HepG2 (cell line): ENCODE measurements around the gene STRBP. TPM values are rescaled to one million over a fixed set of nuclear protein-coding genes. Genes with fewer than 3 reads are reported as not detected.

Experiments
- ATAC-seq: fragments of 200-7000 bp; cut with Tn5 transposase; 3 replicates; pipeline ENCODE4 v1.9.1; 2020; ENCODE audit warnings: mild to moderate bottlenecking, moderate library complexity
- BruUV-seq: library from RNA; stranded (reverse); fragments of 400-500 nt; replicated peaks from 2 replicates; lab custom pipeline; 2021; lab: Mats Ljungman, UMichigan
- CTCF ChIA-PET: fragments of 300-600 bp; formaldehyde crosslinking; extraction: SDS; loops from one replicate; lab custom pipeline; 2021; ENCODE audit warnings: low total read pairs, inconsistent platforms, low intra/inter-chr PET ratio; lab: Yijun Ruan, JAX
- POLR2A ChIA-PET: fragments of 350-600 bp; sonication (Branson Sonifier 250); formaldehyde crosslinking; loops from one replicate; lab custom pipeline; 2020; ENCODE audit warnings: antibody characterized with exemption, inconsistent platforms; lab: Yijun Ruan, JAX
- DNase-seq: peaks from one replicate; pipeline ENCODE4 v3.0.0-alpha.2; 2015; ENCODE audit warnings: low spot score
- FAIRE-seq: peaks from 3 replicates; lab custom pipeline; 2011; peaks lifted over from hg19 to GRCh38; lab: Jason Lieb, UNC
- H2AFZ ChIP-seq: one replicate; pipeline ENCODE4 v1.6.1; 2011; ENCODE audit warnings: low read length, inconsistent platforms
- H3K27ac ChIP-seq: fragments of 300-600 bp; 3 replicates; pipeline ENCODE4 v1.8.0; 2011; ENCODE audit warnings: mixed run types, mild to moderate bottlenecking, mixed read lengths, low read length, inconsistent platforms; ENCODE audit not compliant: insufficient read depth; ENCODE audit errors: extremely low read length
- H3K27me3 ChIP-seq, 2 experiments: fragments of 200-600 bp in 1 of 2; 2 replicates in 1 of 2; 3 replicates in 1 of 2; pipeline versions ENCODE4 v1.6.0 to v1.8.0; 2011; ENCODE audit warnings: low read length in 2 of 2, mild to moderate bottlenecking in 2 of 2, moderate library complexity in 2 of 2, inconsistent platforms in 1 of 2; ENCODE audit not compliant: insufficient read depth in 2 of 2, control insufficient read depth in 1 of 2
- H3K36me3 ChIP-seq, 2 experiments: fragments of 200-600 bp in 1 of 2; replicated peaks in 1 of 2; 2 replicates in 1 of 2; 3 replicates in 1 of 2; pipeline versions ENCODE4 v1.5.1 to v1.8.0; 2011; ENCODE audit warnings: low read length in 2 of 2, inconsistent platforms in 1 of 2; ENCODE audit not compliant: insufficient read depth in 2 of 2, control insufficient read depth in 1 of 2
- H3K4me1 ChIP-seq: 2 replicates; pipeline ENCODE4 v1.5.1; 2012; ENCODE audit warnings: low read length, inconsistent platforms; ENCODE audit not compliant: insufficient read depth
- H3K4me2 ChIP-seq: 2 replicates; pipeline ENCODE4 v1.6.0; 2011; ENCODE audit warnings: low read depth, low read length, inconsistent platforms
- H3K4me3 ChIP-seq, 3 experiments: fragments of 200-600 bp in 1 of 3; sonication (generic), shearing (Covaris generic) in 1 of 3; replicated peaks in 1 of 3; 2 replicates each; pipeline ENCODE4 v1.5.1; 2011 to 2016; ENCODE audit warnings: low read length in 3 of 3, inconsistent platforms in 2 of 3, low read depth in 2 of 3, mild to moderate bottlenecking in 2 of 3, control low read depth in 1 of 3, mixed read lengths in 1 of 3; ENCODE audit not compliant: insufficient read depth in 1 of 3
- H3K79me2 ChIP-seq: one replicate; pipeline ENCODE4 v1.6.1; 2011; ENCODE audit warnings: low read length, inconsistent platforms; ENCODE audit not compliant: insufficient read depth
- H3K9ac ChIP-seq: 2 replicates; pipeline ENCODE4 v1.6.0; 2011; ENCODE audit warnings: mild to moderate bottlenecking, low read depth, low read length, inconsistent platforms; ENCODE audit not compliant: insufficient read depth
- H3K9me3 ChIP-seq: 2 replicates; pipeline ENCODE4 v1.5.1; 2012; ENCODE audit warnings: mild to moderate bottlenecking, low read length
- H4K20me1 ChIP-seq: 2 replicates; pipeline ENCODE4 v1.6.0; 2011; ENCODE audit warnings: inconsistent platforms, mild to moderate bottlenecking, low read length, moderate library complexity; ENCODE audit not compliant: insufficient read depth
- ARHGAP35 ChIP-seq: sonication (generic); formaldehyde crosslinking; IDR thresholded peaks from 2 replicates; pipeline ENCODE4 v1.9.0; 2022; ENCODE audit warnings: mild to moderate bottlenecking, inconsistent platforms, moderate library complexity, missing genetic modification reagents, borderline replicate concordance
- FOXP1 ChIP-seq, 2 experiments: fragments of 450-650 bp in 1 of 2; IDR thresholded peaks; 2 replicates each; pipeline ENCODE4 v1.6.1; 2017 to 2018; ENCODE audit warnings: antibody characterized with exemption in 1 of 2
- HHEX ChIP-seq: IDR thresholded peaks from 2 replicates; pipeline ENCODE4 v1.6.1; 2016; ENCODE audit warnings: control low read depth
- MEIS1 ChIP-seq: sonication (generic); formaldehyde crosslinking; IDR thresholded peaks from 2 replicates; pipeline ENCODE4 v1.9.0; 2021; ENCODE audit warnings: mild to moderate bottlenecking, missing genetic modification reagents, moderate library complexity, borderline replicate concordance
- MYC ChIP-seq: sonication (generic); formaldehyde crosslinking; IDR thresholded peaks from 2 replicates; pipeline ENCODE4 v1.9.0; 2021; ENCODE audit warnings: missing genetic modification reagents, borderline replicate concordance
- TBX3 ChIP-seq: fragments of 450-650 bp; IDR thresholded peaks from 2 replicates; pipeline ENCODE4 v1.6.1; 2017; ENCODE audit warnings: antibody characterized with exemption, mild to moderate bottlenecking, inconsistent platforms, borderline replicate concordance
- THAP11 ChIP-seq: IDR thresholded peaks from 2 replicates; pipeline ENCODE4 v1.6.1; 2016; ENCODE audit warnings: missing biosample characterization, missing genetic modification reagents
- THAP7 ChIP-seq: sonication (generic); formaldehyde crosslinking; IDR thresholded peaks from 2 replicates; pipeline ENCODE4 v1.8.1; 2023; ENCODE audit warnings: mild to moderate bottlenecking, missing genetic modification reagents
- ZBTB20 ChIP-seq: sonication (generic); formaldehyde crosslinking; IDR thresholded peaks from 2 replicates; pipeline ENCODE4 v1.8.1; 2023; ENCODE audit warnings: missing genetic modification reagents, low read depth, mild to moderate bottlenecking, borderline replicate concordance
- ZBTB21 ChIP-seq: sonication (generic); formaldehyde crosslinking; IDR thresholded peaks from 2 replicates; pipeline ENCODE4 v1.4.0; 2020; ENCODE audit warnings: missing genetic modification reagents
- ZNF770 ChIP-seq: sonication (generic); formaldehyde crosslinking; IDR thresholded peaks from 2 replicates; pipeline ENCODE4 v1.5.0; 2020; ENCODE audit warnings: mild to moderate bottlenecking, missing genetic modification reagents
- ZNF792 ChIP-seq: IDR thresholded peaks from 2 replicates; pipeline ENCODE4 v1.6.1; 2016
- WGBS: methylation state at CpG from one replicate; pipeline ENCODE4 v1.1.6; 2017; ENCODE audit warnings: low lambda C conversion rate; 5-methylcytosine and 5-hydroxymethylcytosine counted together
- in situ Hi-C: cut with HindIII; loops from 2 replicates; pipeline ENCODE4 v1.10.0; 2017; ENCODE audit warnings: low pct_unique_long_range_greater_than_20kb; ENCODE audit not compliant: extremely low pct_ligation_motif_present
- intact Hi-C: fragments of 100-400 bp; cut with micrococcal nuclease; formaldehyde crosslinking; loops from one replicate; pipeline ENCODE4 v1.10.0; 2022; ENCODE audit not compliant: unreplicated experiment
- polyA plus RNA-seq, 8 experiments: library from polyadenylated mRNA; depleted of rRNA in 3 of 8; stranded (reverse) in 7 of 8; unstranded in 1 of 8; fragments of >200 nt; fragmentation: Illumina TruSeq in 4 of 8; extraction: Trizol in 4 of 8; gene quantifications; 2 replicates each; pipeline versions ENCODE4 v1.2.1 to v1.2.3, GENCODE V29; 2011 to 2016; ENCODE audit warnings: low read depth in 4 of 8, missing spikeins in 1 of 8, mixed read lengths in 1 of 8; ENCODE audit not compliant: insufficient read depth in 1 of 8
- total RNA-seq, 5 experiments: library from RNA; depleted of rRNA; stranded (reverse); fragments of >200 nt; fragmentation: Illumina TruSeq; extraction: Trizol; gene quantifications; 2 replicates each; pipeline ENCODE4 v1.2.3, GENCODE V29; 2016; ENCODE audit warnings: low read depth in 1 of 5

The STRBP gene
- total and polyA plus RNA-seq, 2 of the 13 experiments (the other 11 are each of a cell fraction or from before 2014, with no cell fraction given), result 14.5 to 38.5 TPM

DNA sequence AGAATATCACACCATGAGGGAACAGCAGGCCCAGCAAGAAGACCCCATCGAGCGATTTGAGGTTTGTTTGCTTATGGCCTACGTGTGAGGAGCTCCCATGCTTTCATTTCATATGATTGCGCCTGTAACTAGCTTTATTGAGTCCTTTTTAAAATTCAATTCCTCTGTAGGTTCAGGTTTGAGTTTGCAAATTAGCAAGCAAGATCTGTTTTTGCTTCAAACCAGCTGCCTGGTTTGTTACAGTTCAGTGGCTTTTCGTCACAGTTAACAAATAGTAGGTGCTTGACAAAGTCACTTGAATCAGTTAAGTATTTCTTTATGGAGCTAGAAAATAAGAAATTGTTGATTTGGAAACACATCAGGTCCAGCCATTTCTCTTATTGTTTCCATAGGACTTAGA is 178.6 kb downstream of the STRBP start:
- intact Hi-C loops (loop anchor here (10.0 kb wide), 1 partner anchor 235 kb away; no protein-coding TSS in a partner anchor), in situ Hi-C loops (no loop called here)
- H3K9ac ChIP-seq, result no peak overlapping the region
- H3K4me2 ChIP-seq, result no peak overlapping the region
- 93% methylated on average over 5 of the region's 5 CpGs for WGBS
- POLR2A ChIA-PET, result no interaction called here
- H2AFZ ChIP-seq, result no peak overlapping the region
- no peaks in the 10 kb centered on the region for H3K9me3 ChIP-seq
- H3K36me3 ChIP-seq, result peaks cover 11 to 33% of the 10 kb centered on the region in 2 experiments
- no peaks in the 10 kb centered on the region for H3K79me2 ChIP-seq
- H3K4me3 ChIP-seq, result no peak overlapping the region
- DNase-seq (no peak), ATAC-seq (no peak)
- BruUV-seq, result no TSS peak
- TF ChIP-seq THAP11 (CRISPR knock-in tag) (no peak), ARHGAP35 (CRISPR knock-in tag) (no peak), TBX3 (no peak), ZBTB20 (no peak), ZNF770 (no peak), ZNF792 (CRISPR knock-in tag) (no peak), MEIS1 (CRISPR knock-in tag) (no peak), THAP7 (CRISPR knock-in tag) (no peak), ZBTB21 (CRISPR knock-in tag) (no peak), FOXP1 (IDR thresholded peaks at IDR 0.05) (no peak), FOXP1 (CRISPR knock-in tag; IDR thresholded peaks at IDR 0.05) (no peak), MYC (CRISPR knock-in tag) (no peak), HHEX (CRISPR knock-in tag) (no peak)
- TF ChIP-seq, all 625 proteins: peak for 0
- H3K4me1 ChIP-seq, result peaks cover 36% of the 10 kb centered on the region
- no peaks in the 10 kb centered on the region for H3K27me3 ChIP-seq
- CTCF ChIA-PET, result no interaction called here
- no peak for FAIRE-seq
- H4K20me1 ChIP-seq, result no peaks in the 10 kb centered on the region
- no peak overlapping the region for H3K27ac ChIP-seq
